OCI-M2 (cell line): ENCODE measurements around the gene SLC12A8.

Source experiments
- DNase-seq: peaks from one replicate; lab custom pipeline; 2025; ENCODE audit not compliant: unreplicated experiment; lab: John Stamatoyannopoulos, UW

Gene SLC12A8

GRCh38 chr3:125186800-125187598 is 25.5 kb downstream of the SLC12A8 start:
- DNase-seq, result no peak

GRCh38 chr3:125186261-125186787 is 26.2 kb downstream of the SLC12A8 start:
- no peak for DNase-seq

- no peak for DNase-seq
Measured at GRCh38 chr3:125185805-125186204, 26.7 kb downstream of the SLC12A8 start.

- no peak for DNase-seq
Measured at GRCh38 chr3:125179884-125180240, 32.7 kb downstream of the SLC12A8 start.

- no peak for DNase-seq
Measured at GRCh38 chr3:125179143-125179883, 33.2 kb downstream of the SLC12A8 start.

GRCh38 chr3:125177746-125178145 is 34.8 kb downstream of the SLC12A8 start:
- no peak for DNase-seq

GRCh38 chr3:125175295-125176078 is 37.1 kb downstream of the SLC12A8 start:
- no peak for DNase-seq

- no peak for DNase-seq
Measured at GRCh38 chr3:125172346-125172745, 40.2 kb downstream of the SLC12A8 start.

GRCh38 chr3:125168711-125169393 is 43.7 kb downstream of the SLC12A8 start:
- DNase-seq, result no peak

- no peak for DNase-seq
Measured at GRCh38 chr3:125166599-125167136, 45.9 kb downstream of the SLC12A8 start.

GRCh38 chr3:125165948-125166553 is 46.5 kb downstream of the SLC12A8 start:
- no peak for DNase-seq

GRCh38 chr3:125165189-125165947 is 47.2 kb downstream of the SLC12A8 start:
- DNase-seq, result no peak

- no peak for DNase-seq
Measured at GRCh38 chr3:125163739-125164601, 48.6 kb downstream of the SLC12A8 start.

GRCh38 chr3:125161607-125162219 is 50.8 kb downstream of the SLC12A8 start:
- DNase-seq, result no peak

- no peak for DNase-seq
Measured at GRCh38 chr3:125160606-125161371, 51.8 kb downstream of the SLC12A8 start.

GRCh38 chr3:125157183-125157582 is 55.4 kb downstream of the SLC12A8 start:
- no peak for DNase-seq

GRCh38 chr3:125156456-125156855 is 56.1 kb downstream of the SLC12A8 start:
- DNase-seq, result no peak
